ENCODE data around the gene CETN1.

- TF ChIP-seq CREM (CRISPR knock-in tag; IDR thresholded peaks at IDR 0.05), result no peak
- TF ChIP-seq CTCF (IDR thresholded peaks at IDR 0.05), result no peak
- no peak for TF ChIP-seq FOXK1 (CRISPR knock-in tag; IDR thresholded peaks at IDR 0.05)
- no peak for TF ChIP-seq CREB1 (CRISPR knock-in tag; IDR thresholded peaks at IDR 0.05)
- TF ChIP-seq JUN (CRISPR knock-in tag; IDR thresholded peaks at IDR 0.05), result no peak
- TF ChIP-seq ATF6 (CRISPR knock-in tag; IDR thresholded peaks at IDR 0.05), result no peak
- no peak for TF ChIP-seq ATF2 (CRISPR knock-in tag; IDR thresholded peaks at IDR 0.05; ENCODE audit: borderline replicate concordance, low read depth)
- TF ChIP-seq ERG (CRISPR knock-in tag; IDR thresholded peaks at IDR 0.05), result no peak
- no peak for TF ChIP-seq ATF1 (CRISPR knock-in tag; IDR thresholded peaks at IDR 0.05)
- TF ChIP-seq EMX1 (CRISPR knock-in tag; IDR thresholded peaks at IDR 0.05), result no peak
- TF ChIP-seq ZNF671 (CRISPR knock-in tag; IDR thresholded peaks at IDR 0.05), result no peak
- no peak for TF ChIP-seq NR3C1 (CRISPR knock-in tag; conservative IDR thresholded peaks at IDR 0.05; ENCODE audit: low read depth)
- no peak for TF ChIP-seq MAX (CRISPR knock-in tag; IDR thresholded peaks at IDR 0.05)
- TF ChIP-seq TEAD4 (CRISPR knock-in tag; IDR thresholded peaks at IDR 0.05), result no peak
Measured at GRCh38 chr18:576924-577323, 3.3 kb upstream of the CETN1 start.

All from WTC11 (cell line).